Activated T-cell treated with anti-CD3 and anti-CD28 coated beads, Interleukin-2, amount 50 U/mL, for 4 hours (primary cell): ENCODE results near the gene BTBD18. TPM values are rescaled to one million over a fixed set of nuclear protein-coding genes. Genes with fewer than 3 reads are reported as not detected.

Source experiments
- total RNA-seq, 3 donors: library from RNA; stranded (reverse); gene quantifications; one replicate each; pipeline ENCODE4 v1.2.1, GENCODE V29; 2021

The BTBD18 gene
- total RNA-seq, 3 donors from 2014 or later = not detected

Other genes starting within 250 kb of the BTBD18 start
- gene SLC43A1, start 236.1 kb downstream of the BTBD18 start, total RNA-seq = 10 to 100 TPM; 15.5 to 20.3 (median 18.3) TPM
- gene TIMM10, start 221.1 kb downstream of the BTBD18 start, total RNA-seq = 100 to 1,000 TPM; 152 to 189 (median 154) TPM
- gene SMTNL1, start 214.2 kb downstream of the BTBD18 start, total RNA-seq = not detected
- 100 to 1,000 TPM; 117 to 136 (median 122) TPM for gene UBE2L6, start 184.1 kb downstream of the BTBD18 start, total RNA-seq
- 1 to 10 TPM in 2 of 3 donors, under 1 TPM in 1; 0.55 to 2.1 (median 1.7) TPM for gene SERPING1, start 154.1 kb downstream of the BTBD18 start, total RNA-seq
- gene YPEL4, start 101.9 kb downstream of the BTBD18 start, total RNA-seq = under 1 TPM in 1 of 3 donors, not detected in 2; 0.05 TPM
- gene CLP1, start 94.1 kb downstream of the BTBD18 start, total RNA-seq = 10 to 100 TPM; 21.6 to 24.6 (median 22.0) TPM
- 10 to 100 TPM; 65.0 to 78.1 (median 73.8) TPM for gene ZDHHC5, start 83.7 kb downstream of the BTBD18 start, total RNA-seq
- 10 to 100 TPM; 23.2 to 26.3 (median 24.4) TPM for gene MED19, start 39.6 kb downstream of the BTBD18 start, total RNA-seq
- 100 to 1,000 TPM; 126 to 137 (median 137) TPM for gene TMX2, start 39.2 kb downstream of the BTBD18 start, total RNA-seq
- 100 to 1,000 TPM; 231 to 290 (median 260) TPM for gene SELENOH, start 10.3 kb downstream of the BTBD18 start, total RNA-seq
- 1 to 10 TPM; 4.9 to 6.3 (median 5.4) TPM for gene CTNND1, start 10.0 kb upstream of the BTBD18 start, total RNA-seq